PFSK-1 (cell line): ENCODE results near the gene PSMB7.

Experiments used
- POLR2AphosphoS5 ChIP-seq: IDR thresholded peaks from 2 replicates; pipeline ENCODE4 v1.6.1; 2012; ENCODE audit warnings: low read depth, mild to moderate bottlenecking, control low read depth, low read length, moderate library complexity
- REST ChIP-seq, 2 experiments: IDR thresholded peaks; 2 replicates each; pipeline versions ENCODE4 v1.6.1 to v1.8.0; 2011 to 2012; ENCODE audit warnings: low read depth in 2 of 2, low read length in 2 of 2, control low read depth in 1 of 2, inconsistent platforms in 1 of 2, mild to moderate bottlenecking in 1 of 2, moderate library complexity in 1 of 2; ENCODE audit not compliant: insufficient read depth in 1 of 2
- SIN3A ChIP-seq: IDR thresholded peaks from 2 replicates; pipeline ENCODE4 v1.6.1; 2012; ENCODE audit warnings: mild to moderate bottlenecking, low read length, moderate library complexity, borderline replicate concordance; ENCODE audit not compliant: insufficient read depth
- TAF1 ChIP-seq: IDR thresholded peaks from 2 replicates; pipeline ENCODE4 v1.6.1; 2012; ENCODE audit warnings: low read length, control low read depth, borderline replicate concordance; ENCODE audit not compliant: insufficient read depth

DNA sequence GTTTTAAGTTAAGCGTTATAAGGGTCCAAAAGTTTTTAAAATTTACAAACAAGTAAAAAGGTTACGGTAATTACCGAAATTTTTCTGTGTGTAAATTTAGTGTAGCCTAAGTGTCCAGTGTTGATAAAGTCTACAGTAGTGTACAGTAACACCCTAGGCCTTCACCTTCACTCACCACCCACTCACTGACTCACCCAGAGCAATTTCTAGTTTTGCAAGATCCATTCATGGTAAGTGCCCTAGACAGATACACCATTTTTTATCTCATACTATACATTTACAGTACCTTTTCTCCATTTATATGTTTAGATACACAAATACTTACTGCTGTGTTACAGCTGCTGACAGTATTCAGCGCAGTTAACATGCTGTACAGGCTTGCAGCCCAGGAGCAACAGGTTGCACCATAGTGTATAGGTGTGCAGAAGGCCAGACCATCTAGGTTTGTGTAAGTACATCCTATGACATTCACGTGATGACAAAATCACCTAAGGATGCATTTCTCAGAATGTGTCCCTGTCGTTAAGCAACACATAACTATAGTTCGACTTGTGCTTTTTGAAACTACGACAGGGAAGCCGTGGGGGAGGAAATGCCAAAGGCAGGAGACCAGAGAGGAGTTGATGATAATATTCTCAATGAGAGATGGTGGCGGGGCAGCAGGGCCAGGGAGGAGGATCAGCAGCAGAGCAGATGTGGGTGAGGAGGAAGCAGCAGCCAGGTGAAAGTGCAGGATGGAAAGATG lies 48.6 kb downstream of the PSMB7 start:
- TF ChIP-seq TAF1 (no peak), REST (IDR thresholded peaks at IDR 0.05; ENCODE audit: insufficient read depth in 1 of 2, low read depth in 2 of 2, low read length in 2 of 2) (no peak), POLR2AphosphoS5 (no peak), SIN3A (no peak)
